Measurements from ENCODE around the gene SLC22A16.

SLC22A16 gene

DNA sequence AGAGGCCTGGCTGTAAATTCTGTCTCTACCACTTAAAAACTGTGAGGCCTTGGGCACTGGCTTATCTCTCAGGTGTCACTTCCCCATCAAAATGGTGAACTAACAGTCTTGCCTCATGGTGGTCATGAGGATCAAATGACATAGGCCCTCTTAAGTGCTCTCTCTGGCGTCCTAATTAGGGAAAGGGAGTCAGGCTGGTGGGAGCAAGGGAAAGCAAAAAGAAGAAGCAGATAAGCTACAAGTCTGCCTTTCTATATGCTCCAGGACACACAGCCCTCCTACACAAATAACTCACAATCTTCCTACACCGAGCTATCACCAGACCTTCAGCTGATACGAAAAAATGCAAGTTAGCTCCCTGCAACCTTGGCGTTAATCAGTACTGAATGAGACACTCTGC, 19.5 kb upstream of the SLC22A16 start:
- TF ChIP-seq, protein P1, sequence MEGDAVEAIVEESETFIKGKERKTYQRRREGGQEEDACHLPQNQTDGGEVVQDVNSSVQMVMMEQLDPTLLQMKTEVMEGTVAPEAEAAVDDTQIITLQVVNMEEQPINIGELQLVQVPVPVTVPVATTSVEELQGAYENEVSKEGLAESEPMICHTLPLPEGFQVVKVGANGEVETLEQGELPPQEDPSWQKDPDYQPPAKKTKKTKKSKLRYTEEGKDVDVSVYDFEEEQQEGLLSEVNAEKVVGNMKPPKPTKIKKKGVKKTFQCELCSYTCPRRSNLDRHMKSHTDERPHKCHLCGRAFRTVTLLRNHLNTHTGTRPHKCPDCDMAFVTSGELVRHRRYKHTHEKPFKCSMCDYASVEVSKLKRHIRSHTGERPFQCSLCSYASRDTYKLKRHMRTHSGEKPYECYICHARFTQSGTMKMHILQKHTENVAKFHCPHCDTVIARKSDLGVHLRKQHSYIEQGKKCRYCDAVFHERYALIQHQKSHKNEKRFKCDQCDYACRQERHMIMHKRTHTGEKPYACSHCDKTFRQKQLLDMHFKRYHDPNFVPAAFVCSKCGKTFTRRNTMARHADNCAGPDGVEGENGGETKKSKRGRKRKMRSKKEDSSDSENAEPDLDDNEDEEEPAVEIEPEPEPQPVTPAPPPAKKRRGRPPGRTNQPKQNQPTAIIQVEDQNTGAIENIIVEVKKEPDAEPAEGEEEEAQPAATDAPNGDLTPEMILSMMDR (IDR thresholded peaks at IDR 0.05): no peak

DNA sequence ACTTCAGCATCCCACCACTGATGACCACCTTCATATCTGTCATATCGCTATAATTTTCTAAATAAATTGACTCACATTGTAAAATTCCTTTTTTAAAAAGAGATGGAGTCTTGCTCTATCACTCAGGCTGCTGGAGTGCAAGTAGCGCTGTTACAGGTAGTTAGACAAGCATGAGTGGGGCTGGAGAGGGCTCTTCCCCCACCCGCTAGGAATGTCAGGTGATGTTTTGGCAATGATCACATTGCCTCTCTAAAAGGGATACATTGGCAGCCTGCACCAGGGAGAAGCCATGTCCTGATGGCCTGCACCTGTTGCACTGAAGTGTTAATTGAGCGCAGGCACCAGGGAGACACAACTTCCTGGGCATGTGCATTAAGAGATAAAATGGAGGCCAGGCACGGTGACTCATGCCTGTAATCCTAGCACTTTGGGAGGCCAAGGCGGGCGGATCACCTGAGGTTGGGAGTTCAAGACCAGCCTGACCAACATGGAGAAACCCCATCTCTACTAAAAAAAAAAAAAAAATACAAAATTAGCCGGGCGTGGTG, 16.9 kb upstream of the SLC22A16 start:
- TF ChIP-seq, protein P1 (IDR thresholded peaks at IDR 0.05): no peak

DNA sequence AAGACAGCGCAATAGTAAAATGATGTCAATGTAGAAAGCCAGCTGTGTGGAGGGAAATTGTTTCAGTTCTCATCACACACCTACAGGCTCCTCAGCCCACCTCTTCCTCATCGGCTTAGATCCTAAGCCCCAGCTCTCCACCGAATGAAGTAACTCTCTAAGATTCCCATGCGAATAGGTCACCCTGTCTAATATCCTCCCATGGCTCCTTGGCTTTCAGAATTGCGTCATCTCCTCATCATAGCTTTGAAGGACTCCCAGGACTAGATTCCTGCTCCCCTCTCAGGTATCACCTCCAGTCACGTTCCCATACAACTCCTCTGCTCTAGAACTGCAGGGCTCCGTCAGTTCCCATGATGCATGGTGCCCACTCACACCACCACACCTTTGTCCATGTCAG, 16.2 kb upstream of the SLC22A16 start:
- TF ChIP-seq, protein P1 (IDR thresholded peaks at IDR 0.05): no peak

DNA sequence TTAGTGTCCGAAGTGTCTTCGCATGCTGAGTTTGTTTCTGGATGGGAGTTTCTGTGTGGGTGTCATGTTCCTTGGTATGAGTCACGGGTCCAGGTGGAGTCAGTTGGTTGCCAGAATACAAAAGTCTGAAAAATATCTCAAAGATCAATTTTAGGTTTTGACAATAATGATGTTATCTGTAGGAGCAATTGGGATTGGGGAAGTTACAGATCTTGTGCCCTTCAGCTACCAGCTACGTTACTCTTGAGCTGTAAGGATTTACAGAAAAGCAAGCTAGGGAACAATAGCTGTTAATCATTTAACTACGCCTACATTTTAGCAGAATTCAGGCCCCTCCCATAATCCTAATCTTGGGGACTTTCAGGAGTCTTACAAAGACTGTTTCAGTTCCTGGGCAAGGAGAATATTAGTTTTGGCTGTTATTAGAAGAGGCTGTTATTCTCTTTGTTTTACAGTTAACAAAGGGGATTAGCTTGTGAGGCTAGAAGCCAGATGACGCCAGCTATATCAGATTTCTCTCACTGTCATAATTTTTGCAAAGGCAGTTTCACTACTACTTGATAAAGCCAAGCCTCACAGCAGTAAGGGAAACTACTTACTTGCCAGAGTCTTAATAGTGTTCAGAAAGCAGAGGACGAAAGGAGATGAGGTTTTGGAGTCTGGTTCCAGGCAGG, 15.4 kb upstream of the SLC22A16 start:
- TF ChIP-seq, protein P1 (IDR thresholded peaks at IDR 0.05): no peak

DNA sequence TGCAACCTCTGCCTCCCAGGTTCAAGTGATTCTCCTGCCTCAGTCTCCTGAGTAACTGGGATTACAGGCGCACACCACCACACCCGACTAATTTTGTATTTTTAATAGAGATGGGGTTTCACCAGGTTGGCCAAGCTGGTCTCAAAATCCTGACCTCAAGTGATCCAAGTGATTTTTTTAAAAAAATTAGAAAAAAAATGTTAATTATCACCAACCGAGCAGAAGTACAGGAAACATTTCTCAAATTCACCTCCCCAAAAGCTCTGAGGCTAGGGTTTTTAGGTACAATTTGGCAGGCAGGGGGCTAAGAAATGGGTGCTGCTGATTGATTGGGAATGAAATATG, 14.9 kb upstream of the SLC22A16 start:
- TF ChIP-seq, protein P1 (IDR thresholded peaks at IDR 0.05): no peak

DNA sequence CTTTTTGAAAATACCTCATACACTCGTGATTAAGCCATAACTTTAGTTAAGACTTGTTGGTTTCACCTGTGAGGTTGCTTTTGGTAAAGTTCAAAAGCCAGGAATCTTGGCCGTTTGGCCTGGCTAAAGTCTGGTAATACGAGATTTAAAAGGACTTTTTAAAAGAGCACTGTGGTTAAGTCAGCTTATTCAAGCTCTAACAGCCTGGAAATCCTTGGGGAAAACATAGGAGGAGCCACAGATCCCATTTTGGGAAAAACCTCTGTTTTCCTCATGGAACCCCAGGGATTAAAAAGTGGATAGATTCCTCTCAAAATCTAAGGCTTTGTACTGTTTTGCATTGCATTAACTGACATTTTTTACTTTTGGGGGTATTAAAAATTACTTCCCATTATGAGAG, 13.7 kb upstream of the SLC22A16 start:
- TF ChIP-seq, protein P1 (IDR thresholded peaks at IDR 0.05): no peak

DNA sequence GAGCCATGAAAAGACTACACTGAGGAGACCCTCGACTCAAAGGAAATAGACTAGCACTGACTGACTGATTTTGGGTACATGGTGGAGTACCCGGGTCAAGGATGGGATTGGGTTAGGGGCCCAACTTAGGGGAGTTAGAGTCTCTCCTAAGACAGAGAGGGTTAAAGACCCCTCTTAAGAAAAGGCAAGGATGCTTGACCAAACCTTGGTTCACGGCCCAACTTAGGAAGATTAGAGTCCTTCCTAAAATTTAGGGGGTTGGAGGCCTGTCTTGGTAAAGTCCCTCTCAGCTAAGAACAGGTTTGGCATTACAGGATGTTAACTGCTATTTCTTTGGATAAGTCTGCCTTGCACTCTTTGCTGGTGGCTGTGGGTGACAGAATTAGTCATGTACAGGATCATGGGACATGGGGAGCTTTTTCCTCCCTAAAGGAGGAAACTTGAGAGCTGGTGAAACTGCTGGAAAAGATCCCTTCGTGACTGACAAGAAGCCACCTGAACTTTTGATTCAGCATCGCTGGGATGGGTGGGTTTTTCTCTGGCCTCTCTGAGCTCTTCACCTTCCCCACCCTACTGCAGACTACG, 12.3 kb upstream of the SLC22A16 start:
- TF ChIP-seq, protein P1 (IDR thresholded peaks at IDR 0.05): no peak

Measured in LNCAP (cell line).